Femur (tissue), 1 donor: ENCODE results near the gene RAB27A.
"Not testable (repeated sequence)": the region's sequence is repeated elsewhere in the genome, so short reads cannot be mapped to it uniquely, and the experiment has no call there.

Experiments
- DNase-seq: peaks from one replicate; pipeline ENCODE4 v3.0.0-alpha.2; 2017

RAB27A gene

GRCh38 chr15:55249885-55250284 is 39.7 kb downstream of the RAB27A start:
- not testable (repeated sequence) for DNase-seq

GRCh38 chr15:55248895-55249294 is 40.7 kb downstream of the RAB27A start:
- DNase-seq = no peak

DNA sequence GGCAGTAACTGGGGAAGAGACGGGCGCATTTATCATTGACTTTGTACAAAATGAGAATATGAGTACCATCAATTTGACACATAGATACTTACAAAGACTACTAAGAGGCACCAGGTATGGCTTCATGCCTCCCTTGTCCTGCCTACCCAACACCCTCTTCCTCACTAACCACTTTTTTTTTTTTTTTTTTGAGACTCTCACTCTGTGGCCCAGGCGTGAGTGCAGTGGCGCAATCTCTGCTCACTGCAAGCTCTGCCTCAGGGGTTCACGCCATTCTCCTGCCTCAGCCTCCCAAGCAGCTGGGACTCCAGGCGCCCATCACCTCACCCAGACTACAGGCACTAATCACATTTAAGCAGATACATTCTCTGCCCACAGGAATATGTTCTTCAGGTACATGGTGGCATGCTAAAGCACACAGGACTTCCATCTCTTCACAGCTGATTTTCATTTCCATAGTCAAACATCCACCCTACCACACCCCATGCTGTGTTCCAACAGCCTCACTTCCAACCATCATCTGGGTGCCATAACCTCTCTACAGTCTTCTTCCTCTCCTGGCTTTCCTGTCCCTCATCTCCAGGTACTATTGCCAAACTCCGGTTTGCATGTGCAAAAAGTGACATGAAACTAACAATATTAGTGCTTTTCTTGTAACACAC is 41.7 kb downstream of the RAB27A start:
- no peak for DNase-seq

- no peak for DNase-seq
Observed at GRCh38 chr15:55247311-55247710, 42.3 kb downstream of the RAB27A start.

DNA sequence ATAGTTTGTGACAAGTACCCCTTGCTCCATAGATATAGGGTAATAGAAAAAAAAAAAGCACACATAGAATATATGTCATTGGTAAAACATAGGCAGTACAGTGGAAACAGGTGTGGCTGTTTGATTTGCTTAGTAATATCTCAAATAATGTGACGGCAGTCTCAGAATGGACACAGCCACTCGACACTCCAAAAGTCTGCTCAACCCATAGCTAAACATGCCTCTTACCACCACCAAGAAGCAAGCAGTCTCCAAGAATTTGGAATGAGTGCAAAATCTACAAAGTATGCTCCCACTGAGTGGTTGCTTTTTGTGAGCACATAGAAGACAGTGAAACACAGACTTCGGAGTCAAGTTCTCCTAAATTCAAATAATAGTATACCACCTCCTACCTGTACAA is 43.0 kb downstream of the RAB27A start:
- DNase-seq = no peak

- DNase-seq = no peak
Observed at GRCh38 chr15:55245059-55245458, 44.6 kb downstream of the RAB27A start.

- no peak for DNase-seq
Observed at GRCh38 chr15:55241891-55242290, 47.7 kb downstream of the RAB27A start.

DNA sequence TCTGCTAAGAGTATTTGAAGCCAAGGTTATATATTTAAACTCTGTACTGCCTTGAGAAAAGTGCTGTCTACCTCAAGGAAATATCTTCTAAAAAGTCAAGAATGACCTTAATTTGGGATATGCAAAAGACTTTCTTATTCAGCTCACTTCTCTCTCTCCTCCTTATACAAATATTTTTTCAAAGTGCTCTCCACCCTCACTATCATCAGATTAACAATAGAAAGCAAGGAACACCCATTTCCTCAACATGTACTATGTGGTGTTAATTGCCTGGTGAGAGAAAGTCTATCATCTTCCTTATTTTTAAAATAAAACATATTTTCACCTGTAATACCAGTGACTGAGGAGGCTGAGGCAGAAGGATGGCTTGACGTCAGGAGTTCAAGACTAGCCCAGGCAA is 48.4 kb downstream of the RAB27A start:
- no peak for DNase-seq

GRCh38 chr15:55240125-55240760 is 49.4 kb downstream of the RAB27A start:
- DNase-seq = no peak

- DNase-seq = no peak
Observed at GRCh38 chr15:55239440-55240124, 50.0 kb downstream of the RAB27A start.

- no peak for DNase-seq
Observed at GRCh38 chr15:55238877-55239276, 50.7 kb downstream of the RAB27A start.

- DNase-seq = no peak
Observed at GRCh38 chr15:55237219-55238130, 52.1 kb downstream of the RAB27A start.

- DNase-seq = no peak
Observed at GRCh38 chr15:55235546-55236036, 54.0 kb downstream of the RAB27A start.

GRCh38 chr15:55234800-55235104 is 54.9 kb downstream of the RAB27A start:
- no peak for DNase-seq

- no peak for DNase-seq
Observed at GRCh38 chr15:55234104-55234799, 55.4 kb downstream of the RAB27A start.

DNA sequence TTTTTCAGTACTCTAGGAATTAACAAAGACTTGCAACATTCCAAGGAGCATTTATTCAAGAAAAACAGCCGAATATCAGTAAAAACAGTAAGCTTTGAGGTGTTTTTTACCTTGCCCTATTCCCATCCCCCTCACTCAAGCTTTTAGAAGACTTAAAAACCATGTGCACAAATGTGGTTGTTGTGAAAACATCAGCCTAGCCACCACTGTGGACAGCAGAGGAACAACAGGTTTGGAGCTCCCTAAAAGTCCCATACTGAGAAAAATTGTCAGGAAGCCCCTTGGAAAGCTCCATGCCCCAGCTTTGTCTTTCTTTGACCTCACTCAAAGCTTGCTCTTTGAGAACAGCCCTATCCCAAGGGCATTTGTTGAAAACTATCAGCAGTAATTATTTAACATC is 58.2 kb downstream of the RAB27A start:
- DNase-seq = no peak

DNA sequence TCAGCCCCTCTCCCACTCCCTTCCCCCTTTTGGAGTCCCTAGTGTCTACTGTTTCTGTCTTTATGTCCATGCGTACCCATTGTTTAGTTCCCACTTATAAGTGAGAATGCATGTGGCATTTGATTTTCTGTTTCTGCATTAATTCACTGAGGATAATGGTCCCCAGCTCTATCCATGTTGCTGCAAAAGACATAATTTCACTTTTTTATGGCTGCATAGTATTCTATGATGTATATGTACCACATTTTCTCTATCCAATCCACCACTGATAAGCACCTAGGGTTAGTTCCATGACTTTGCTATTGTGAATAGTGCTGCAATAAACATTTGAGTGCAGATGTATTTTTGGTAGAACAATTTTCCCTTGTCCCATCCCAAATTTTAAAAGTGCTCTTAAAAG is 58.7 kb downstream of the RAB27A start:
- DNase-seq = no peak

- no peak for DNase-seq
Observed at GRCh38 chr15:55230051-55230670, 59.5 kb downstream of the RAB27A start.

GRCh38 chr15:55226127-55226526 is 63.5 kb downstream of the RAB27A start:
- DNase-seq = no peak

DNA sequence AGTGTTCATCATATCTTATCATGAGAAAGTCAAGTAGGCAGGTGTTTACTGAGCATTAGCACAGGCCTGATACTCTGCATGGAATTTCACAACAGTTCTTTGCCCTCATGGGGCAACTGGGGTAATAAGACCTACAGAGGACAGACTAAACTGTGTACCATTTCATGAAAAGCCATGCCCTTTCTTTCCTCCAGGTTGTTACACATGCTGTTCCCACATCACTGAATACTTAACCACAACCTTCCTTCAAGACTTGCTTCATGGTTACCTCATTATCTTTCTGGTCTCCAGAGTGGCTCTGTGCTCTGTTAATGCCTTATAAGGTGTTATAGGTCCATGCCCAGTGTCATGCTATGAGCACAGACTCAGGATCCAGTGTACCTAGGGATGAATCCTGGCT is 64.7 kb downstream of the RAB27A start:
- DNase-seq = no peak

DNA sequence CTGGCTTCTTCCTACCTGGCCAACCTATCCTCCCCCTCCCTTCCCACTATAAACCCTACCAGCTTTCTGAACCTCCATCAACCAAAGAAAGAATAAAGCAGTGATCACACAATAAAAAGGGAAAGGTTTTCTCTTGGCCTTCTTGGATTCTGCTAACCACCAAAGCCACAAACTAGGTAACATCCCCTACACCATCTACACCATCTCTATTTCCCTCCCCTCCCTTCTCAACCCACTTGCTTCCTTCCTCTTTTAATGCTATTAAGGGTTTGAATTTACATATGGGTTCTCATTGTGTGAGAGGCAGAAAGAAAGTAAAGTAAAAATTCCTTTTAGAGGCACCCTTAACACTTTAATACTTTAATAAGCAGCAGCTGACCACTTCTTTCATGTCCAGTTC is 67.0 kb downstream of the RAB27A start:
- DNase-seq = no peak
